Measurements from ENCODE around the gene RAP1GDS1. TPM values are rescaled to one million over a fixed set of nuclear protein-coding genes. Genes with fewer than 3 reads are reported as not detected.

RAP1GDS1 gene
- total and polyA plus RNA-seq, 2 of the 4 experiments (the other 2 are of a cell fraction) = 29.0 to 85.1 TPM

DNA sequence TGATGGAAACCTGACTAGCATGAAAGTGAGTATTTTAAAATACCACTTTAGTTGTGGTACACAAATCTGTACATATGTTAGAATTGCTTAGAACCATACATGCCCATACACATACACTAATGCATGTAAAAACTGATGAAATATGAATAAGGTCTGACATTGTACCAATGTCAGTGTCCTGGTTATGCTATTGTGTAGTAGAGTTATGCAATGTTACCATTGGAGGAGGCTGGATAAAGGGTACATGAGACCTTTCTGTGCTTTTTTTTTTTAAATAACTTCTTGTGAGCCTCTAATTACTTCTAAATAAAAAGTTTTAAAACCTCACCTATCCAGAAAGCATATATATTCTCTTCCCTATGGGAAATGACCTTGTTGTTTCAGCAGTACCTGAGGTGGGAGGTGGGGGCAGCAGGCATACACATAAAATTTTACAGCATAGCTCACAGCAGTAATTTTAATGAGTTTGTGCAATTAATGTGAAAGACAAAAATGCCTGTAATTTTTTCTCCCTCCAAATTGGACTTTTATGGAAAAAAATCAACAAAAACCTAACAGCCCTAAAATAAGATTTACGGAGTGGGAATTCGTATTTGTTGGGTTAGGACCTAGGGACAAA lies 97.6 kb downstream of the RAP1GDS1 start:
- Histone ChIP-seq H3K4me1 (ENCODE audit: control insufficient read depth, insufficient read depth, low read length) (no peaks in the 10 kb centered on the region), H3K23ac (ENCODE audit: low read depth, low read length) (no peak overlapping the region), H2BK5ac (ENCODE audit: low read depth, low read length, poor library complexity, severe bottlenecking) (no peak overlapping the region), H3K9ac (ENCODE audit: low read depth, low read length) (no peak overlapping the region), H3K9me3 (ENCODE audit: control insufficient read depth, insufficient read depth, low read length) (no peaks in the 10 kb centered on the region), H3K4me3 (ENCODE audit: insufficient read depth, low read depth, low read length) (no peak overlapping the region), H3K9me1 (ENCODE audit: insufficient read depth, low read length) (0 out of 2 replicates have a peak, but pooled peaks cover 3% of the 10 kb centered on the region), H3K27ac (ENCODE audit: insufficient read depth, low read length) (no peak overlapping the region), H2BK120ac (ENCODE audit: low read depth, low read length) (no peak overlapping the region), H2BK15ac (ENCODE audit: low read depth, low read length) (no peak overlapping the region), H3K36me3 (ENCODE audit: control insufficient read depth, insufficient read depth, low read length) (peaks cover 3% of the 10 kb centered on the region; the same call in 1 of the 2 replicates), H2AK9ac (replicated peaks; ENCODE audit: low read depth, low read length, poor library complexity) (no peak overlapping the region), H2AK5ac (ENCODE audit: low read depth, low read length) (no peak overlapping the region), H3K18ac (ENCODE audit: low read depth, low read length) (no peak overlapping the region), H3K79me1 (ENCODE audit: low read depth in 1 of 2, low read length in 2 of 2) (peaks cover 14 to 16% of the 10 kb centered on the region in 2 experiments; a peak in 3 of 4 replicates), H3K4me2 (ENCODE audit: low read depth, low read length) (no peak overlapping the region), H4K5ac (ENCODE audit: low read depth, low read length) (no peak overlapping the region), H4K8ac (ENCODE audit: low read depth in 2 of 2, low read length in 2 of 2) (no peak overlapping the region), H3K4ac (ENCODE audit: low read depth, low read length) (no peak overlapping the region), H4K91ac (ENCODE audit: insufficient read depth, low read depth, low read length) (no peak overlapping the region), H2AFZ (replicated peaks; ENCODE audit: low read length, poor library complexity) (no peak overlapping the region), H3K56ac (ENCODE audit: extremely low read depth, insufficient read depth, low read length) (no peak overlapping the region), H4K20me1 (ENCODE audit: insufficient read depth, low read length) (no peaks in the 10 kb centered on the region; the same call in 1 of the 2 replicates), H2BK20ac (ENCODE audit: low read depth, low read length) (no peak overlapping the region), H3K14ac (replicated peaks; ENCODE audit: low read depth, low read length) (no peak overlapping the region), H3K27me3 (ENCODE audit: control insufficient read depth, insufficient read depth, low read length) (no peaks in the 10 kb centered on the region)
- TF ChIP-seq RAD21 (IDR thresholded peaks at IDR 0.05; ENCODE audit: low read length) (no peak), RFX5 (IDR thresholded peaks at IDR 0.05; ENCODE audit: low read depth, low read length) (no peak), RCOR1 (IDR thresholded peaks at IDR 0.05; ENCODE audit: insufficient replicate concordance, low read length) (no peak), MAZ (IDR thresholded peaks at IDR 0.05; ENCODE audit: borderline replicate concordance, low read depth, low read length) (no peak), CEBPB (IDR thresholded peaks at IDR 0.05; ENCODE audit: low read depth, low read length) (no peak), BHLHE40 (IDR thresholded peaks at IDR 0.05; ENCODE audit: low read depth, low read length) (no peak)
- TF ChIP-seq, protein P1, sequence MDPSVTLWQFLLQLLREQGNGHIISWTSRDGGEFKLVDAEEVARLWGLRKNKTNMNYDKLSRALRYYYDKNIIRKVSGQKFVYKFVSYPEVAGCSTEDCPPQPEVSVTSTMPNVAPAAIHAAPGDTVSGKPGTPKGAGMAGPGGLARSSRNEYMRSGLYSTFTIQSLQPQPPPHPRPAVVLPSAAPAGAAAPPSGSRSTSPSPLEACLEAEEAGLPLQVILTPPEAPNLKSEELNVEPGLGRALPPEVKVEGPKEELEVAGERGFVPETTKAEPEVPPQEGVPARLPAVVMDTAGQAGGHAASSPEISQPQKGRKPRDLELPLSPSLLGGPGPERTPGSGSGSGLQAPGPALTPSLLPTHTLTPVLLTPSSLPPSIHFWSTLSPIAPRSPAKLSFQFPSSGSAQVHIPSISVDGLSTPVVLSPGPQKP (IDR thresholded peaks at IDR 0.05; ENCODE audit: borderline replicate concordance, low read depth, low read length) = no peak
- dilution Hi-C loops (cut with HindIII; ENCODE audit: low sequenced_read_pairs, unreplicated experiment) = no loop called here
- no TSS peak for BruUV-seq (replicated peaks)
- ChIA-PET POLR2A (ENCODE audit: unreplicated experiment) (no interaction called here), CTCF (no interaction called here)
- no peak for ATAC-seq (ENCODE audit: low read depth)
- intact Hi-C loops (cut with micrococcal nuclease) = no loop called here
- no peak for DNase-seq
- WGBS, 2 experiments (ENCODE audit: extremely low coverage in 2 of 2, insufficient read length in 1 of 2) = no CpG with 5 or more reads among the region's 2 CpGs
- in situ Hi-C loops (cut with MboI; ENCODE audit: low sequenced_read_pairs) = no loop called here

All from IMR-90 (cell line).